ENCODE results near the gene WDHD1. TPM values are rescaled to one million over a fixed set of nuclear protein-coding genes. Genes with fewer than 3 reads are reported as not detected.
"Not testable (repeated sequence)": the region's sequence is repeated elsewhere in the genome, so short reads cannot be mapped to it uniquely, and the experiment has no call there.

The WDHD1 gene
- total and polyA plus RNA-seq, 4 donors: 5.4 to 9.2 (median 7.8) TPM

GRCh38 chr14:54902521-54903420, 124.1 kb downstream of the WDHD1 start, which contains the start of gene GCH1:
Gene GCH1, minus strand, starts transcription at chr14:54902826. Its CDS starts 163 bp downstream, at chr14:54902663.
- H3K4me1 ChIP-seq (ENCODE audit: control insufficient read depth, insufficient read depth, low read length): peaks cover 17% of the 10 kb centered on the region
- H3K27ac ChIP-seq (ENCODE audit: low read depth, low read length): no peak within 1 kb of the TSS
- WGBS (ENCODE audit: insufficient coverage): under 1% methylated on average over 83 of the region's 83 CpGs

GRCh38 chr14:54902143-54902520, 124.8 kb downstream of the WDHD1 start:
- Histone ChIP-seq H3K27me3 (ENCODE audit: control insufficient read depth, insufficient read depth, low read length) (peaks cover 22% of the 10 kb centered on the region), H3K36me3 (ENCODE audit: control insufficient read depth, insufficient read depth, low read length) (no peaks in the 10 kb centered on the region), H3K27ac (ENCODE audit: low read depth, low read length) (no peak overlapping the region), H3K4me1 (ENCODE audit: control insufficient read depth, insufficient read depth, low read length) (peaks cover 17% of the 10 kb centered on the region), H3K4me3 (ENCODE audit: low read depth, low read length) (peak overlapping the region; percentile 68), H3K9me3 (ENCODE audit: control insufficient read depth, insufficient read depth, low read length) (peaks cover 2% of the 10 kb centered on the region)
- under 1% methylated on average over 37 of the region's 37 CpGs for WGBS (ENCODE audit: insufficient coverage)
- peak in 2 of 6 donors; percentile 63 to 68 for DNase-seq (ENCODE audit: low read depth in 4 of 6, low spot score in 6 of 6)

More at GRCh38 chr14:54902521-54903420, 124.1 kb downstream of the WDHD1 start, which contains the start of gene GCH1:
- H3K27me3 ChIP-seq (ENCODE audit: control insufficient read depth, insufficient read depth, low read length): peaks cover 22% of the 10 kb centered on the region
- peak within 1 kb of the TSS; percentile 68 for H3K4me3 ChIP-seq (ENCODE audit: low read depth, low read length)
- no peaks in the 10 kb centered on the region for H3K36me3 ChIP-seq (ENCODE audit: control insufficient read depth, insufficient read depth, low read length)
- DNase-seq (ENCODE audit: low read depth in 4 of 6, low spot score in 6 of 6): peak in 4 of 6 donors; percentile 36 to 88 (median 68)
- peaks cover 2% of the 10 kb centered on the region for H3K9me3 ChIP-seq (ENCODE audit: control insufficient read depth, insufficient read depth, low read length)

- WGBS (ENCODE audit: insufficient coverage): 0% methylated on average over 29 of the region's 42 CpGs
- DNase-seq (ENCODE audit: low read depth in 4 of 6, low spot score in 6 of 6): peak in 1 of 6 donors; percentile 6
Observed at GRCh38 chr14:54901380-54902142, 125.3 kb downstream of the WDHD1 start.

GRCh38 chr14:54899573-54899972, 127.3 kb downstream of the WDHD1 start:
- no peak overlapping the region for H3K4me3 ChIP-seq (ENCODE audit: low read depth, low read length)
- peaks cover 17% of the 10 kb centered on the region for H3K4me1 ChIP-seq (ENCODE audit: control insufficient read depth, insufficient read depth, low read length)
- no CpG with 5 or more reads among the region's 5 CpGs for WGBS (ENCODE audit: insufficient coverage)
- no peak overlapping the region for H3K27ac ChIP-seq (ENCODE audit: low read depth, low read length)
- peaks cover 2% of the 10 kb centered on the region for H3K9me3 ChIP-seq (ENCODE audit: control insufficient read depth, insufficient read depth, low read length)
- H3K36me3 ChIP-seq (ENCODE audit: control insufficient read depth, insufficient read depth, low read length): no peaks in the 10 kb centered on the region
- no peak for DNase-seq (ENCODE audit: low read depth in 4 of 6, low spot score in 6 of 6)
- H3K27me3 ChIP-seq (ENCODE audit: control insufficient read depth, insufficient read depth, low read length): peaks cover 22% of the 10 kb centered on the region

More at GRCh38 chr14:54901380-54902142, 125.3 kb downstream of the WDHD1 start:
- H3K27me3 ChIP-seq (ENCODE audit: control insufficient read depth, insufficient read depth, low read length): peaks cover 22% of the 10 kb centered on the region
- peaks cover 2% of the 10 kb centered on the region for H3K9me3 ChIP-seq (ENCODE audit: control insufficient read depth, insufficient read depth, low read length)
- H3K4me3 ChIP-seq (ENCODE audit: low read depth, low read length): peak overlapping the region; percentile 68
- H3K36me3 ChIP-seq (ENCODE audit: control insufficient read depth, insufficient read depth, low read length): no peaks in the 10 kb centered on the region
- H3K27ac ChIP-seq (ENCODE audit: low read depth, low read length): no peak overlapping the region
- H3K4me1 ChIP-seq (ENCODE audit: control insufficient read depth, insufficient read depth, low read length): peaks cover 17% of the 10 kb centered on the region

GRCh38 chr14:54897809-54898555, 128.9 kb downstream of the WDHD1 start:
- Histone ChIP-seq H3K27me3 (ENCODE audit: control insufficient read depth, insufficient read depth, low read length) (peaks cover 22% of the 10 kb centered on the region), H3K4me1 (ENCODE audit: control insufficient read depth, insufficient read depth, low read length) (peaks cover 13% of the 10 kb centered on the region)
- WGBS (ENCODE audit: insufficient coverage): 100% methylated on average over 2 of the region's 5 CpGs
- not testable (repeated sequence) for H3K27ac ChIP-seq (ENCODE audit: low read depth, low read length); H3K9me3 ChIP-seq (ENCODE audit: control insufficient read depth, insufficient read depth, low read length); DNase-seq (ENCODE audit: low read depth in 4 of 6, low spot score in 6 of 6); H3K36me3 ChIP-seq (ENCODE audit: control insufficient read depth, insufficient read depth, low read length); H3K4me3 ChIP-seq (ENCODE audit: low read depth, low read length)

GRCh38 chr14:54895683-54896082, 131.2 kb downstream of the WDHD1 start:
- DNase-seq (ENCODE audit: low read depth in 4 of 6, low spot score in 6 of 6): no peak
- no CpG with 5 or more reads among the region's 4 CpGs for WGBS (ENCODE audit: insufficient coverage)
- H3K4me3 ChIP-seq (ENCODE audit: low read depth, low read length): no peak overlapping the region
- H3K27ac ChIP-seq (ENCODE audit: low read depth, low read length): no peak overlapping the region
- no peaks in the 10 kb centered on the region for H3K36me3 ChIP-seq (ENCODE audit: control insufficient read depth, insufficient read depth, low read length)
- H3K9me3 ChIP-seq (ENCODE audit: control insufficient read depth, insufficient read depth, low read length): peaks cover 2% of the 10 kb centered on the region
- peaks cover 8% of the 10 kb centered on the region for H3K27me3 ChIP-seq (ENCODE audit: control insufficient read depth, insufficient read depth, low read length)
- no peaks in the 10 kb centered on the region for H3K4me1 ChIP-seq (ENCODE audit: control insufficient read depth, insufficient read depth, low read length)

- 67% methylated on average over 1 of the region's 3 CpGs for WGBS (ENCODE audit: insufficient coverage)
- no peak overlapping the region for H3K4me3 ChIP-seq (ENCODE audit: low read depth, low read length)
- no peaks in the 10 kb centered on the region for H3K4me1 ChIP-seq (ENCODE audit: control insufficient read depth, insufficient read depth, low read length)
- peaks cover 2% of the 10 kb centered on the region for H3K9me3 ChIP-seq (ENCODE audit: control insufficient read depth, insufficient read depth, low read length)
- H3K36me3 ChIP-seq (ENCODE audit: control insufficient read depth, insufficient read depth, low read length): no peaks in the 10 kb centered on the region
- H3K27ac ChIP-seq (ENCODE audit: low read depth, low read length): no peak overlapping the region
- no peak for DNase-seq (ENCODE audit: low read depth in 4 of 6, low spot score in 6 of 6)
- peaks cover 3% of the 10 kb centered on the region for H3K27me3 ChIP-seq (ENCODE audit: control insufficient read depth, insufficient read depth, low read length)
Observed at GRCh38 chr14:54894995-54895394, 131.9 kb downstream of the WDHD1 start.

GRCh38 chr14:54893151-54893760, 133.6 kb downstream of the WDHD1 start:
- WGBS (ENCODE audit: insufficient coverage): no CpG with 5 or more reads among the region's 3 CpGs
- Histone ChIP-seq H3K36me3 (ENCODE audit: control insufficient read depth, insufficient read depth, low read length) (no peaks in the 10 kb centered on the region), H3K27ac (ENCODE audit: low read depth, low read length) (no peak overlapping the region), H3K27me3 (ENCODE audit: control insufficient read depth, insufficient read depth, low read length) (no peaks in the 10 kb centered on the region), H3K4me3 (ENCODE audit: low read depth, low read length) (no peak overlapping the region), H3K9me3 (ENCODE audit: control insufficient read depth, insufficient read depth, low read length) (no peaks in the 10 kb centered on the region), H3K4me1 (ENCODE audit: control insufficient read depth, insufficient read depth, low read length) (no peaks in the 10 kb centered on the region)
- DNase-seq (ENCODE audit: low read depth in 4 of 6, low spot score in 6 of 6): peak in 2 of 6 donors; percentile 54 to 72

Data from spinal cord (tissue), 10 donors.